ENCODE data around the gene ESRP2. TPM values are rescaled to one million over a fixed set of nuclear protein-coding genes. Genes with fewer than 3 reads are reported as not detected.

ESRP2 gene
- total RNA-seq = 55.9 and 76.4 TPM in 2 replicates

DNA sequence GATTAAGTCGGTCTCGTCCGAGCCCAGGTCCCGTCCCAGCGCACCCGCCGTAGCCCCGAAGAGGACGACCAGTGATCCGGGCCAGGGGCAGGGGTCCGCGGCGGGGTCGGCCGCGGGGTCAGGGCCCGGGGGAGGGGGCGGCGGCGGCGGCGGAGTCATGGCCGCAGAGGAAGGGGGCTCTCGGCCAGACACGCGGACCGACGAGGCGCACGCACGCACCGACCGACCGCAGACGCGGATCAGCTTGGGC, at the start of gene ESRP2:
TSS of gene ESRP2 (minus strand) at position 241 of the 250 bp plus-strand sequence. CDS start at position 159, 82 bp downstream.

GRCh38 chr16:68264128-68265077, 28.5 kb upstream of the ESRP2 start, which contains the start of gene SLC7A6:
TSS of gene SLC7A6 (plus strand) at chr16:68264526. CDS start at chr16:68274727, 10,201 bp downstream.

GRCh38 chr16:68244903-68245853, 9.3 kb upstream of the ESRP2 start, which contains the start of gene PLA2G15:
TSS of gene PLA2G15 (plus strand) at chr16:68245373. CDS start at chr16:68245427, 54 bp downstream.

Other genes with a start within 250 kb of the ESRP2 start
- gene DPEP2, start 236.6 kb downstream of the ESRP2 start, total RNA-seq = not detected in 2 replicates
- not detected in 2 replicates for gene DPEP2NB, start 220.2 kb downstream of the ESRP2 start, total RNA-seq
- 6.5 and 10.6 TPM in 2 replicates for gene DDX28, start 212.9 kb downstream of the ESRP2 start, total RNA-seq
- 30.4 and 35.0 TPM in 2 replicates for gene DUS2, start 212.8 kb downstream of the ESRP2 start, total RNA-seq
- 11.3 and 14.7 TPM in 2 replicates for gene NFATC3, start 150.8 kb downstream of the ESRP2 start, total RNA-seq
- 9.8 and 13.8 TPM in 2 replicates for gene PLA2G15, start 9.2 kb upstream of the ESRP2 start, total RNA-seq
- 11.1 and 17.8 TPM in 2 replicates for gene SLC7A6, start 28.4 kb upstream of the ESRP2 start, total RNA-seq
- gene SLC7A6OS, start 74.8 kb upstream of the ESRP2 start, total RNA-seq = 6.5 and 9.2 TPM in 2 replicates
- 33.7 and 43.9 TPM in 2 replicates for gene PRMT7, start 74.9 kb upstream of the ESRP2 start, total RNA-seq
- gene SMPD3, start 212.4 kb upstream of the ESRP2 start, total RNA-seq = not detected in 2 replicates

Data from airway epithelial cell (primary cell).